ENCODE results near the gene GLG1.

Gene GLG1

DNA sequence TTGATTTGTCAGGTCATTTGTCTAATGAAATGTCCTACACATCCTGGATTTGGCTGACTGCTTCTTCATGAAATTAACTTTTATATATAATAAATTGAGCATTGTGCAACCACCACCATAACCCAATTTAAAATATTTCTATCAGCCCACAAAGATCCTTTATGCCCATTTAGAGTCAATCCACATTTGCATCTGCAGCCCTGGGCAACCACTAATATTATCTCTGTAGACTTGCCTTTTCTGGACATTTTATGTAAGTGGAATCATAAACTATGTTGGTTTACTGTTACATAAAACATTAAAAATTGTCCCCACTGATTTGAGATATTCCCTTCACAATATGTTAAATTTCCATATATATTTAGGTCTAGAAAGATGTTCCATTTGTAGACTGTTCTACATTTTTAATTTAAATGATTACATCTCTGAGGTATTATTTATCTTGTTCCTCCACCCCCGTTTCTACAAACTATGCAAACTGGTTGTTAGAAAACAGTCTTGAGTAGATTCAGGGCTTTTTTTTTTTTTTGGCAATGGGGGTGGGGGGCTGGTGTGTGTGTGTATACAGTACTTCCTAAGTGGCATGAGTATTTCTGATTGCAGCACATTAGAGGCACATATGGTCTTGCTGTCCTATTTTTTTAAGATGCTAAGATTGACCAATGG, 43.1 kb upstream of the GLG1 start:
- TF ChIP-seq SIN3A (IDR thresholded peaks at IDR 0.05; ENCODE audit: borderline replicate concordance, insufficient read depth, low read length), result no peak
- TF ChIP-seq, protein P1, sequence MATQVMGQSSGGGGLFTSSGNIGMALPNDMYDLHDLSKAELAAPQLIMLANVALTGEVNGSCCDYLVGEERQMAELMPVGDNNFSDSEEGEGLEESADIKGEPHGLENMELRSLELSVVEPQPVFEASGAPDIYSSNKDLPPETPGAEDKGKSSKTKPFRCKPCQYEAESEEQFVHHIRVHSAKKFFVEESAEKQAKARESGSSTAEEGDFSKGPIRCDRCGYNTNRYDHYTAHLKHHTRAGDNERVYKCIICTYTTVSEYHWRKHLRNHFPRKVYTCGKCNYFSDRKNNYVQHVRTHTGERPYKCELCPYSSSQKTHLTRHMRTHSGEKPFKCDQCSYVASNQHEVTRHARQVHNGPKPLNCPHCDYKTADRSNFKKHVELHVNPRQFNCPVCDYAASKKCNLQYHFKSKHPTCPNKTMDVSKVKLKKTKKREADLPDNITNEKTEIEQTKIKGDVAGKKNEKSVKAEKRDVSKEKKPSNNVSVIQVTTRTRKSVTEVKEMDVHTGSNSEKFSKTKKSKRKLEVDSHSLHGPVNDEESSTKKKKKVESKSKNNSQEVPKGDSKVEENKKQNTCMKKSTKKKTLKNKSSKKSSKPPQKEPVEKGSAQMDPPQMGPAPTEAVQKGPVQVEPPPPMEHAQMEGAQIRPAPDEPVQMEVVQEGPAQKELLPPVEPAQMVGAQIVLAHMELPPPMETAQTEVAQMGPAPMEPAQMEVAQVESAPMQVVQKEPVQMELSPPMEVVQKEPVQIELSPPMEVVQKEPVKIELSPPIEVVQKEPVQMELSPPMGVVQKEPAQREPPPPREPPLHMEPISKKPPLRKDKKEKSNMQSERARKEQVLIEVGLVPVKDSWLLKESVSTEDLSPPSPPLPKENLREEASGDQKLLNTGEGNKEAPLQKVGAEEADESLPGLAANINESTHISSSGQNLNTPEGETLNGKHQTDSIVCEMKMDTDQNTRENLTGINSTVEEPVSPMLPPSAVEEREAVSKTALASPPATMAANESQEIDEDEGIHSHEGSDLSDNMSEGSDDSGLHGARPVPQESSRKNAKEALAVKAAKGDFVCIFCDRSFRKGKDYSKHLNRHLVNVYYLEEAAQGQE (IDR thresholded peaks at IDR 0.05; ENCODE audit: insufficient read depth in 1 of 2, low read depth in 2 of 2, low read length in 2 of 2), result no peak
- TF ChIP-seq TAF1 (IDR thresholded peaks at IDR 0.05; ENCODE audit: borderline replicate concordance, insufficient read depth, low read length), result no peak
- no peak for TF ChIP-seq FOXP2 (optimal IDR thresholded peaks at IDR 0.05; ENCODE audit: borderline replicate concordance, extremely low read depth, extremely low read length, insufficient read depth)
- no peak for TF ChIP-seq POLR2AphosphoS5 (IDR thresholded peaks at IDR 0.05; ENCODE audit: low read depth, low read length)

DNA sequence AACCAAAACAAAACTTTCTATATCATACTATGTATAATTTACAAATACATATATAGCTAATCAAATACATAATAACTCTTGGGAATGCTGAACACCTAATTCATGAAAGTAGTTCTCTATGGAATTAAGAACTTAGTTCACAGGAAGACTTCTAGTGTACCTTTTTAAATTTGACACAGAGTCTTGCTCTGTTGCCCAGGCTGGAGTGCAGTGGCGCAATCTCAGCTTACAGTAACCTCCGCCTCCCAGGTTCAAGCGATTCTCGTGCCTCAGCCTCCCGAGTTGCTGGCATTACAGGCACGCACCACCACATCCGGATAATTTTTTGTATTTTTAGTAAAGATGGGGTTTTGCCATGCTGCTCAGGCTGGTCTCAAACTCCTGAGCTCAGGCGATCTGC, 35.1 kb upstream of the GLG1 start:
- TF ChIP-seq TAF1 (IDR thresholded peaks at IDR 0.05; ENCODE audit: borderline replicate concordance, insufficient read depth, low read length) (no peak), POLR2AphosphoS5 (IDR thresholded peaks at IDR 0.05; ENCODE audit: low read depth, low read length) (no peak), FOXP2 (optimal IDR thresholded peaks at IDR 0.05; ENCODE audit: borderline replicate concordance, extremely low read depth, extremely low read length, insufficient read depth) (no peak), SIN3A (IDR thresholded peaks at IDR 0.05; ENCODE audit: borderline replicate concordance, insufficient read depth, low read length) (no peak)
- TF ChIP-seq, protein P1 (IDR thresholded peaks at IDR 0.05; ENCODE audit: insufficient read depth in 1 of 2, low read depth in 2 of 2, low read length in 2 of 2), result no peak

DNA sequence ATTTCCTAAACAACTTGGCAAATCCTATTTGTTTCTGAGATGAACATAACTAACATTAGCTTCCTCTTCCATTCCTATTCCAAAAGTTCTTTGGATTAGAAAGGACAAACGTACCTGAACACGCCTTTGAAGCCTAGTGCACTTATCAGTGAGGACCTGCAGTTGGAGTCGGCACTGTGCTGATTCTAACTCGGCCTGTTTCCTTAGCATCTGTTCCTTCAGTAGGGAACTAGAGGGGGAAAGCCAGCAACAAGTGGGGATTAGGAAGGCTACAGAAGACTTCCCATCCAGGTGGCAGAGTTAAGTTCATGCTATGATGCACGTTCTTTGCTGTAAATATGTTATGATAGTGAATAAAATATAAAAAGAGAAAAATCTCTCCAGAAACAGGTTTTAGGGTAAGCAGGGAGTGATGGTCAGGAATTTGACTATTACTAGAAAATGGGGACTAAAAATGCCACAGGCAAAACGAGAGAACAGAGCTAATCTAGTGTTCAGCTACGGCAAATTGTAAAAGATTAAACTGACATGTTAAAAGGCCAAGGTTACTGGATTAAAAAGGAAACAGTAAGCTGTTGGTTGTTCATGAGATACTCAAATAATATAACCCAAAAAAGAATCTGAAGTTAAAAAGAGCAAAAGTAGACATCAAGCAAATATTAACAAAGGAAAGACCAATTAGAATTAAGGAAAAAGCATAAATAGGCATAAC, 31.0 kb upstream of the GLG1 start:
- TF ChIP-seq SIN3A (IDR thresholded peaks at IDR 0.05; ENCODE audit: borderline replicate concordance, insufficient read depth, low read length) (no peak), FOXP2 (optimal IDR thresholded peaks at IDR 0.05; ENCODE audit: borderline replicate concordance, extremely low read depth, extremely low read length, insufficient read depth) (no peak), POLR2AphosphoS5 (IDR thresholded peaks at IDR 0.05; ENCODE audit: low read depth, low read length) (no peak), TAF1 (IDR thresholded peaks at IDR 0.05; ENCODE audit: borderline replicate concordance, insufficient read depth, low read length) (no peak)
- TF ChIP-seq, protein P1 (IDR thresholded peaks at IDR 0.05; ENCODE audit: insufficient read depth in 1 of 2, low read depth in 2 of 2, low read length in 2 of 2), result no peak

DNA sequence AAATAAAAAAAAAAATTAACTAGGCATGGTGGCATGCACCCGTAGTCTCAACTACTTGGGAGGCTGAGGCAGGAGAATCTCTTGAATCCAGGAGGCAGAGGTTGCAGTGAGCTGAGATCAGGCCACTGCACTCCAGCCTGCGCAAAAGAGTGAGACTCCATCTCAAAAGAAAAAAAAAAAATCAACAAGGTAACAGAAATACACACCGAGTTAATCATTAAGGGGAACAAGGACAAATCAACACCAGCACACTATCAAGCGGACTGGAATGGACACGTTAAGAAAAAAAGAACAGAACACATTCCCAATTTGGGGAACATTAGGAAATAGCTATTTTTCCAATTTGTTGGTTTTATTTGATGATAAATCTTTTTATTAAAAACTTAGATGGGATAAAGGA, 28.4 kb upstream of the GLG1 start:
- no peak for TF ChIP-seq TAF1 (IDR thresholded peaks at IDR 0.05; ENCODE audit: borderline replicate concordance, insufficient read depth, low read length)
- TF ChIP-seq POLR2AphosphoS5 (IDR thresholded peaks at IDR 0.05; ENCODE audit: low read depth, low read length), result no peak
- TF ChIP-seq FOXP2 (optimal IDR thresholded peaks at IDR 0.05; ENCODE audit: borderline replicate concordance, extremely low read depth, extremely low read length, insufficient read depth), result no peak
- TF ChIP-seq, protein P1 (IDR thresholded peaks at IDR 0.05; ENCODE audit: insufficient read depth in 1 of 2, low read depth in 2 of 2, low read length in 2 of 2), result no peak
- no peak for TF ChIP-seq SIN3A (IDR thresholded peaks at IDR 0.05; ENCODE audit: borderline replicate concordance, insufficient read depth, low read length)

Measured in PFSK-1 (cell line).